Left ventricle myocardium inferior (tissue), 1 donor: ENCODE results near the gene LRMDA. TPM values are rescaled to one million over a fixed set of nuclear protein-coding genes. Genes with fewer than 3 reads are reported as not detected.
A peak's percentile ranks its signal among the peaks of the same experiment; 100 is the strongest.

ENCODE experiments used
- DNase-seq: peaks from one replicate; pipeline ENCODE4 v3.0.0-alpha.2; 2020
- H3K27ac ChIP-seq: fragments of 200-600 bp; replicated peaks from 2 replicates; pipeline ENCODE4 v1.8.0; 2021
- H3K27me3 ChIP-seq: fragments of 200-600 bp; 2 replicates; pipeline ENCODE4 v1.8.0; 2021; ENCODE audit warnings: low read depth
- H3K36me3 ChIP-seq: fragments of 200-600 bp; 2 replicates; pipeline ENCODE4 v1.8.0; 2021
- H3K4me1 ChIP-seq: fragments of 200-600 bp; 2 replicates; pipeline ENCODE4 v1.8.0; 2021
- H3K4me3 ChIP-seq: fragments of 200-600 bp; 2 replicates; pipeline ENCODE4 v1.8.0; 2021; ENCODE audit warnings: mild to moderate bottlenecking, moderate library complexity
- H3K9me3 ChIP-seq: fragments of 200-600 bp; replicated peaks from 2 replicates; pipeline ENCODE4 v1.8.0; 2021
- CTCF ChIP-seq: fragments of 200-600 bp; IDR thresholded peaks from 2 replicates; pipeline ENCODE4 v1.8.0; 2021; ENCODE audit warnings: antibody characterized with exemption, mild to moderate bottlenecking, borderline replicate concordance
- intact Hi-C: fragments of 100-400 bp; cut with micrococcal nuclease; formaldehyde crosslinking; loops from one replicate; pipeline ENCODE4 v1.11.0; 2022
- total RNA-seq: library from RNA; stranded (reverse); fragmentation: NEBNext Ultra II Directional; extraction: Animal tissue kit (Norgen Biotek cat#: 25700); gene quantifications from one replicate; pipeline ENCODE4 v1.2.1, GENCODE V29; 2021
- donor health status: DM: no; HTN: yes; CAD: no; lungs with severe emphysema.

The LRMDA gene
- total RNA-seq, 1 donor from 2014 or later: 18.7 TPM

GRCh38 chr10:75776738-75777504 lies 345.5 kb downstream of the LRMDA start:
- intact Hi-C loops: no loop called here
- Histone ChIP-seq H3K4me1 (peaks cover 9% of the 10 kb centered on the region), H3K9me3 (no peaks in the 10 kb centered on the region), H3K27me3 (no peaks in the 10 kb centered on the region), H3K36me3 (no peaks in the 10 kb centered on the region), H3K4me3 (no peak overlapping the region), H3K27ac (no peak overlapping the region)
- TF ChIP-seq CTCF: no peak
- no peak for DNase-seq

- Histone ChIP-seq H3K9me3 (no peaks in the 10 kb centered on the region), H3K36me3 (no peaks in the 10 kb centered on the region), H3K27me3 (no peaks in the 10 kb centered on the region), H3K4me1 (peaks cover 9% of the 10 kb centered on the region), H3K4me3 (no peak overlapping the region), H3K27ac (peak overlapping the region; percentile 64)
- intact Hi-C loops: no loop called here
- TF ChIP-seq CTCF: no peak
- no peak for DNase-seq
Observed at GRCh38 chr10:75778665-75779064, 347.2 kb downstream of the LRMDA start.

GRCh38 chr10:75779276-75779675 lies 347.9 kb downstream of the LRMDA start:
- Histone ChIP-seq H3K27ac (peak overlapping the region; percentile 64), H3K36me3 (no peaks in the 10 kb centered on the region), H3K27me3 (no peaks in the 10 kb centered on the region), H3K4me3 (no peak overlapping the region), H3K9me3 (no peaks in the 10 kb centered on the region), H3K4me1 (peaks cover 9% of the 10 kb centered on the region)
- no peak for TF ChIP-seq CTCF
- intact Hi-C loops: no loop called here
- DNase-seq: no peak

GRCh38 chr10:75782463-75783248 lies 351.2 kb downstream of the LRMDA start:
- TF ChIP-seq CTCF: no peak
- Histone ChIP-seq H3K9me3 (no peaks in the 10 kb centered on the region), H3K4me3 (peak overlapping the region; percentile 1), H3K36me3 (no peaks in the 10 kb centered on the region), H3K4me1 (peaks cover 11% of the 10 kb centered on the region), H3K27ac (no peak overlapping the region), H3K27me3 (no peaks in the 10 kb centered on the region)
- no peak for DNase-seq
- intact Hi-C loops: no loop called here

- no peaks in the 10 kb centered on the region for H3K27me3 ChIP-seq
- H3K9me3 ChIP-seq: no peaks in the 10 kb centered on the region
- H3K4me3 ChIP-seq: no peak overlapping the region
- H3K4me1 ChIP-seq: peaks cover 30% of the 10 kb centered on the region
- H3K36me3 ChIP-seq: no peaks in the 10 kb centered on the region
- peak overlapping the region; percentile 55 for H3K27ac ChIP-seq
- no peak for DNase-seq
- intact Hi-C loops: no loop called here
- TF ChIP-seq CTCF: no peak
Observed at GRCh38 chr10:75788394-75789205, 357.2 kb downstream of the LRMDA start.
